CD4-positive, alpha-beta memory T cell (primary cell): ENCODE data around the gene PPIP5K2. TPM values are rescaled to one million over a fixed set of nuclear protein-coding genes. Genes with fewer than 3 reads are reported as not detected.

Experiments
- CTCF ChIA-PET: fragments of 350-600 bp; sonication (Branson Sonifier 250); formaldehyde crosslinking; loops from one replicate; lab custom pipeline; 2021; ENCODE audit warnings: inconsistent platforms; ENCODE audit not compliant: partially characterized antibody; lab: Charles Lee
- POLR2A ChIA-PET: fragments of 350-600 bp; sonication (Branson Sonifier 250); formaldehyde crosslinking; loops from one replicate; lab custom pipeline; 2021; ENCODE audit not compliant: partially characterized antibody; lab: Charles Lee
- DNase-seq, 5 donors: peaks; one replicate each; pipeline versions ENCODE4 v3.0.0 to v3.0.0-alpha.2; 2020 to 2022; ENCODE audit warnings: mixed read lengths in 1 of 5
- H3K27ac ChIP-seq: one replicate; pipeline ENCODE4 v1.7.0; 2013; ENCODE audit warnings: low read depth, low read length
- H3K27me3 ChIP-seq: 2 replicates; pipeline ENCODE4 v1.7.0; 2013; ENCODE audit warnings: mild to moderate bottlenecking, low read length, moderate library complexity; ENCODE audit not compliant: insufficient read depth
- H3K36me3 ChIP-seq: 2 replicates; pipeline ENCODE4 v1.7.0; 2013; ENCODE audit warnings: mild to moderate bottlenecking, low read length, moderate library complexity; ENCODE audit not compliant: insufficient read depth
- H3K4me1 ChIP-seq: 2 replicates; pipeline ENCODE4 v1.7.0; 2013; ENCODE audit warnings: mild to moderate bottlenecking, low read length, moderate library complexity; ENCODE audit not compliant: insufficient read depth
- H3K4me3 ChIP-seq, 2 donors: one replicate each; pipeline ENCODE4 v1.7.0; 2013; ENCODE audit warnings: low read length in 2 of 2, mild to moderate bottlenecking in 1 of 2
- H3K9me3 ChIP-seq, 2 donors: one replicate each; pipeline ENCODE4 v1.7.0; 2013; ENCODE audit warnings: low read length in 2 of 2, control low read depth in 1 of 2; ENCODE audit not compliant: control insufficient read depth in 1 of 2
- H3K27ac Mint-ChIP-seq, 7 donors: one replicate each; pipeline ENCODE4 v1.8.0; 2020 to 2021; ENCODE audit warnings: mixed read lengths in 7 of 7, mild to moderate bottlenecking in 6 of 7, inconsistent platforms in 3 of 7, moderate library complexity in 3 of 7
- H3K27me3 Mint-ChIP-seq, 2 donors: one replicate each; pipeline ENCODE4 v1.8.0; 2020 to 2021; ENCODE audit warnings: mixed read lengths in 2 of 2
- H3K36me3 Mint-ChIP-seq, 2 donors: one replicate each; pipeline ENCODE4 v1.8.0; 2020 to 2021; ENCODE audit warnings: mixed read lengths in 2 of 2, inconsistent platforms in 1 of 2, mild to moderate bottlenecking in 1 of 2
- H3K4me1 Mint-ChIP-seq, 4 donors: one replicate each; pipeline ENCODE4 v1.8.0; 2020 to 2021; ENCODE audit warnings: mixed read lengths in 4 of 4, mild to moderate bottlenecking in 1 of 4
- H3K4me3 Mint-ChIP-seq, 8 donors: one replicate each; pipeline ENCODE4 v1.8.0; 2020 to 2021; ENCODE audit warnings: mixed read lengths in 8 of 8, mild to moderate bottlenecking in 7 of 8, moderate library complexity in 6 of 8, inconsistent platforms in 3 of 8
- H3K9me3 Mint-ChIP-seq, 8 donors: one replicate each; pipeline ENCODE4 v1.8.0; 2020 to 2021; ENCODE audit warnings: mixed read lengths in 8 of 8, mild to moderate bottlenecking in 5 of 8, inconsistent platforms in 3 of 8, moderate library complexity in 1 of 8
- intact Hi-C: fragments of 100-400 bp; cut with micrococcal nuclease; formaldehyde crosslinking; loops from one replicate; pipeline ENCODE4 v1.15.1; 2023
- polyA plus RNA-seq, 2 donors: library from polyadenylated mRNA; unstranded; fragments of 300-500 nt; fragmentation: Illumina TruSeq; gene quantifications; one replicate each; pipeline ENCODE4 v1.2.3, GENCODE V29; 2021
- total RNA-seq, 2 experiments: library from RNA; stranded (reverse); gene quantifications; one replicate each; pipeline ENCODE4 v1.2.3, GENCODE V29; 2021

The PPIP5K2 gene
- total and polyA plus RNA-seq, 4 experiments from 2014 or later: 21.1 to 66.5 (median 43.3) TPM

DNA sequence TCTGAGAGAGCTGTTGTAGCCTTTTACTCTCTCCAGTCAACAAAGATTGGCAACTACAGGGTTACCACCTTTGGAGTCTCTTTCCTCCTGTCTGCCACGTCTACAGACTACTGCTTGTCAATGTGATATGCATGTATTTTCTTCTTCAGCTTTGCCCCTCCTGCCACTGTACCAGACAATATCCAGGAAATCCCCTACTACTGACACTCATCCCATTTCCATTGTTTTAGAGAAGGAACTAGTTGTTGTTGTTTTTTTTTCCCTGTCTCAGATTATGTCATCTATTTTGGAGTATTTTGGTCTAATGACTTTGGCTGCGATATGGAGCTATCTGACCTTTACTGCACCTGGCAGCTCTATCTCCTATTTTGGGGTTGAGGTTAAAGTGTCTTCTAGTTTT is 88.4 kb downstream of the PPIP5K2 start:
- Mint-ChIP-seq H3K36me3 (peaks cover 30 to 42% of the 10 kb centered on the region in 2 donors), H3K9me3 (peaks cover 0 to 2% (median 0%) of the 10 kb centered on the region in 8 donors), H3K4me3 (no peak overlapping the region), H3K27ac (peak overlapping the region in 1 of 7 donors; percentile 29), H3K4me1 (peaks cover 14 to 21% (median 17%) of the 10 kb centered on the region in 4 donors), H3K27me3 (no peaks in the 10 kb centered on the region)
- Histone ChIP-seq H3K4me1 (peaks cover 15% of the 10 kb centered on the region), H3K27me3 (no peaks in the 10 kb centered on the region), H3K27ac (no peak overlapping the region), H3K4me3 (no peak overlapping the region), H3K9me3 (no peaks in the 10 kb centered on the region), H3K36me3 (no peaks in the 10 kb centered on the region)
- POLR2A ChIA-PET: no interaction called here
- intact Hi-C loops: no loop called here
- DNase-seq: no peak
- CTCF ChIA-PET: no interaction called here

DNA sequence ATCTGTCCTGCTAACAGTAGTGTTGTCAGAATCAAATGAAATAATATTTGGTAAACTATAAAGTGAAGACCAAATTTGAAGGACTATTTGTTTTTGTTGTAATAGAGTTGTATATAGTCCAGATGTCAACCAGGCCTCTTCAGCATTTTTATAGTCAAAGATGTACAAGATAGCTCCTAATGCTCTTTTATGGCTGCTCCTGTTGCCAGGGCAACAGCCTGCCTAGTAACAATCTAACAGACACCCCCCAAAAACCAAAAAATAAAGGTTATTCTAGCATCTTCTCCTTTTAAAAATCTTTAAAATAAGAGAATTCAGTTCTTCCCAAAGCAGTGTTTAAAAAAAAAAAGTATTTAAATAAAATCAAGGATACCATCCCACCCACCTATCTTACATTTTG is 89.0 kb downstream of the PPIP5K2 start:
- intact Hi-C loops: no loop called here
- DNase-seq: no peak
- Histone ChIP-seq H3K4me3 (no peak overlapping the region), H3K27me3 (no peaks in the 10 kb centered on the region), H3K4me1 (peaks cover 15% of the 10 kb centered on the region), H3K36me3 (no peaks in the 10 kb centered on the region), H3K27ac (no peak overlapping the region), H3K9me3 (no peaks in the 10 kb centered on the region)
- POLR2A ChIA-PET: no interaction called here
- CTCF ChIA-PET: no interaction called here
- peaks cover 14 to 21% (median 17%) of the 10 kb centered on the region in 4 donors for H3K4me1 Mint-ChIP-seq
- no peak overlapping the region for H3K4me3 Mint-ChIP-seq
- H3K27me3 Mint-ChIP-seq: no peaks in the 10 kb centered on the region
- peaks cover 0 to 2% (median 0%) of the 10 kb centered on the region in 8 donors for H3K9me3 Mint-ChIP-seq
- H3K36me3 Mint-ChIP-seq: peaks cover 25 to 36% of the 10 kb centered on the region in 2 donors
- H3K27ac Mint-ChIP-seq: no peak overlapping the region

DNA sequence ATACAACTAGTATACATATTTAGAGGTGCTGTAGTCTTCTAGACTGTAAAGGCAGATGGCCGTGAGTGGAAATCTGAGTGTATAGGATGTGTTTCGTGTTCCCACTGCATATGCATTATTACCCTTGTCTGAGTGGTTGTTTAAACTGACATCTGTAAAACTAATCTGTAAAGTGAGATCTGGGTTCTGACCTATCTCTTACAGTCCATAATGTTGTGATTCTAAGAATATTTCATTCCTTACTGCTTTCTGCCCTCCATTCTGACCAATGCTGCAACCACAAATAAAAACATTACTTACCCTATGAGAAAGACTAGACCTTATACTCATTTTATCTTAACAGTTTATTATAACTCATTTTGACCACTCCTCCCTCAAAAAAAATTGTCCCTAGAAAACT is 90.9 kb downstream of the PPIP5K2 start:
- Histone ChIP-seq H3K4me3 (no peak overlapping the region), H3K27me3 (no peaks in the 10 kb centered on the region), H3K9me3 (no peaks in the 10 kb centered on the region), H3K27ac (no peak overlapping the region), H3K36me3 (no peaks in the 10 kb centered on the region), H3K4me1 (peaks cover 15% of the 10 kb centered on the region)
- Mint-ChIP-seq H3K27me3 (no peaks in the 10 kb centered on the region), H3K4me3 (no peak overlapping the region), H3K4me1 (peaks cover 14 to 21% (median 17%) of the 10 kb centered on the region in 4 donors), H3K27ac (peak overlapping the region in 2 of 7 donors; percentile 22 to 38), H3K36me3 (peaks cover 7 to 18% of the 10 kb centered on the region in 2 donors), H3K9me3 (no peaks in the 10 kb centered on the region)
- no peak for DNase-seq
- intact Hi-C loops: no loop called here
- ChIA-PET POLR2A (interaction anchor here (1.1 kb wide), 1 partner anchor 48 kb away, joined by 3 read pairs; no protein-coding TSS in a partner anchor), CTCF (interaction anchor here (6.4 kb wide), 1 partner anchor 13 kb away, joined by 35 read pairs; no protein-coding TSS in a partner anchor)

DNA sequence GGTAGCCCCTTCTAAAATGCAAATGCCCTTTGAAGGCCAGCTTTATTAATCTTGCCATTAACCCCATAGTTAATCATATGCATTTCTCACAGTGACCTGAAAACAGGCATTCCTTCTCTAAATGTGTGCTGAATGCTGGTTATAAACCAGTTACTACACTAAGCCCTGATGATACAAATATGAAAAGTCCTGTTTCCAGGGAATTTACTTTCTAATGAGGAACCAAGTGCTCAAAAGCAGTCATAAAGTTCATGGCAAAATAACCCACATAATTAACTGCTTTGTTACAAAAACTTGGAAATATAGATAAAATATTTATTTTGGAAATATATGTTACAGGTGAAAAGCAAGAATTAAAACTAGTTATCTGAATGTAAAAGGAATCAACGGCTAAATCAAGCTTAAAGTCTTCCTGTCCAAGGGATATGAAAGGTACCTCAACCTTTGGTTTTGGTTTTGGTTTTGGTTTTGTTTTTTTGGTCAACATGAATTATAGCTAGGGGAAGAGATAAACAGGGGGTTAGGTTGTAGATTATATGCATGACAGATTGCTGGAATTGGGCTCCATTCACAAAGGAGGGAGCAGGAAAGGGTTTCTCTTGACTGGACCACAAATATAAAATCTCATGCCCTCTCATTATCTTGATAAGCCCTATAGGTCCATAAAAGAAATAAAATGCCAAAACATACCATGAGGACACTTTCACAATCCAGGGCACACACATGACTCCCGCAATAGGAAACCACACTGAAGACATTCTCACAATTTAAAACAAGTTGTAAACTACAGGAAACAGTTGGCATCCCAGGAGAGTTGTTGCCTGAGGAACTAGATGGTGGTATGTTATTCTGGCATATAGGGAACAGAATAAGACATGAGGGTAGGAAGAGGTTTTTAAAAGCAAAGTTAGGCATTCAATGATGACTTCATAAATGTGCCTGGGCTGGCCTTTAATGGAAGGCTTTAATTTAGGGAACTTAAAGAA is 91.8 kb downstream of the PPIP5K2 start:
- no peak overlapping the region for H3K4me3 ChIP-seq
- H3K27ac ChIP-seq: no peak overlapping the region
- H3K36me3 ChIP-seq: no peaks in the 10 kb centered on the region

DNA sequence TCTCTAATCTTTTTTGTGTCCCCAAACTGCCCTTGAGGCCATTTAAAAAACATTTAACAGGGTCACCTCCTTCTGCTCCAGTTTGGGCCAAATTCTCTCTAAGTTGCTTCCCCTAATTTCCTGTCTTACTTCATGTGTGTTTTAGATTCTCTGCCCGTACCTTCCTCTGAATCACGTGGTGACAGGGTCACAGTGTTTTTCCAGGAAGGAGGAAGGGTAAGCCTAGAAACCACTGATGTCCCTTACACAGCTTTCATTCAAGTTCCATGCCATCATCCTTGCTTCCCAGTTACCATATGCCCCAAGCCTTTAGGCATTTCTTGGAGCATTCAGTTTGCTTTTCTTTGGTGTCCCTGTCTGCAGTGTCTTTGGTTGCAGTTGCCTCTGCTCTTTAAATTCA is 96.0 kb downstream of the PPIP5K2 start:
- Histone ChIP-seq H3K27ac (no peak overlapping the region), H3K36me3 (no peaks in the 10 kb centered on the region), H3K27me3 (no peaks in the 10 kb centered on the region), H3K9me3 (no peaks in the 10 kb centered on the region), H3K4me3 (no peak overlapping the region), H3K4me1 (peaks cover 12% of the 10 kb centered on the region)
- intact Hi-C loops: no loop called here
- DNase-seq: no peak
- ChIA-PET CTCF (interaction anchor here (1.3 kb wide), 1 partner anchor 9 kb away, joined by 5 read pairs; no protein-coding TSS in a partner anchor), POLR2A (no interaction called here)
- peaks cover 0 to 4% (median 0%) of the 10 kb centered on the region in 8 donors for H3K9me3 Mint-ChIP-seq
- H3K4me3 Mint-ChIP-seq: no peak overlapping the region
- H3K27me3 Mint-ChIP-seq: no peaks in the 10 kb centered on the region
- peaks cover 0 to 8% of the 10 kb centered on the region in 2 donors for H3K36me3 Mint-ChIP-seq
- H3K4me1 Mint-ChIP-seq: peaks cover 12 to 17% (median 13%) of the 10 kb centered on the region in 4 donors
- peak overlapping the region in 1 of 7 donors; percentile 23 for H3K27ac Mint-ChIP-seq

More for the DNA sequence above, 91.8 kb downstream of the PPIP5K2 start:
- CTCF ChIA-PET: interaction anchor here (6.4 kb wide), 1 partner anchor 12 kb away, joined by 35 read pairs; no protein-coding TSS in a partner anchor
- no peaks in the 10 kb centered on the region for H3K9me3 ChIP-seq
- Mint-ChIP-seq H3K36me3 (peaks cover 0 to 10% of the 10 kb centered on the region in 2 donors), H3K27me3 (no peaks in the 10 kb centered on the region), H3K9me3 (no peaks in the 10 kb centered on the region), H3K4me1 (peaks cover 17 to 21% (median 20%) of the 10 kb centered on the region in 4 donors), H3K4me3 (peak overlapping the region in 7 of 8 donors; percentile 30 to 77 (median 52)), H3K27ac (peak overlapping the region in 5 of 7 donors; percentile 9 to 69 (median 26))
- DNase-seq: peak in 3 of 5 donors; percentile 9 to 11 (median 9)
- no peaks in the 10 kb centered on the region for H3K27me3 ChIP-seq
- POLR2A ChIA-PET: interaction anchor here (1.1 kb wide), 1 partner anchor 47 kb away, joined by 3 read pairs; no protein-coding TSS in a partner anchor
- intact Hi-C loops: no loop called here
- peaks cover 15% of the 10 kb centered on the region for H3K4me1 ChIP-seq

DNA sequence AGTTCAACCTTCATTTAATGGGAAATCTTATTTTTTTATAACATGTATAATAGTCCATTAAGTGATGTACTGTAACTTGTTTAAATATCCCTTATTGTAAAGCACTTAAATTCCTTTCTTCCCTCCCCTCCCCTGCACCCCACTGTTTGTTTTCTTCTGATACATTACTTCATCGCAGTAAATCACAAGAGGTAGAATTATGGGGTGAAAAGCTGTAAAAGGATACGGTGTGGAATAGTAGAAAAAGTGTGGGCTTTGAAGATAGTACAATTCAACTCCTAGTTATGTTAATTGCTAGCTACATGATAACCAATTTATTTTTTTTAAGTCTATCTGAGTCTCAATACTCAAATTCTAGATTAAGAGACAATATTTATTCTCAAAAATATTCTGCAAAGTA is 96.6 kb downstream of the PPIP5K2 start:
- intact Hi-C loops: no loop called here
- Histone ChIP-seq H3K27me3 (no peaks in the 10 kb centered on the region), H3K4me3 (no peak overlapping the region), H3K27ac (no peak overlapping the region), H3K9me3 (no peaks in the 10 kb centered on the region), H3K4me1 (peaks cover 6% of the 10 kb centered on the region), H3K36me3 (no peaks in the 10 kb centered on the region)
- no peak for DNase-seq
- no peaks in the 10 kb centered on the region for H3K27me3 Mint-ChIP-seq
- H3K4me1 Mint-ChIP-seq: peaks cover 7 to 11% (median 8%) of the 10 kb centered on the region in 4 donors
- H3K27ac Mint-ChIP-seq: no peak overlapping the region
- POLR2A ChIA-PET: no interaction called here
- CTCF ChIA-PET: interaction anchor here (1.3 kb wide), 1 partner anchor 8 kb away, joined by 5 read pairs; no protein-coding TSS in a partner anchor
- peaks cover 0 to 4% (median 0%) of the 10 kb centered on the region in 8 donors for H3K9me3 Mint-ChIP-seq
- peaks cover 0 to 8% of the 10 kb centered on the region in 2 donors for H3K36me3 Mint-ChIP-seq
- H3K4me3 Mint-ChIP-seq: no peak overlapping the region

DNA sequence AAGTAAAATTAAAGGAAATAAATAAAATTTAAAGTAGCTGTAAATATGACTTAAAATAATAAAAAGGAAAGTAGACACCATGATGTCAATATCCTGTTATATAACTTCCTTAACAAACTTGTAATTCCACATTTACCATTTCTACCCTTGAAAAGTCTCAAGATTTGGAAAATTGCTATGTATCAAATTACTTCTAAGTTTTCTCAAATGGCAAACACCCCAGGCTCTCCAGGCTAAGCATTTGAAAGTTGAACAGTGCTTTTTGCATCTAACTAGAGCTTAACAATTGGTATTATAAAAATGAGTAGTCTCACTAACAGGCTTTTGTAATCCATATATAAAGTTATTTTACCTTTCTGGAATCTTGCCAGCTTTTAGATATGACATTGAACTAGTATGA is 97.0 kb downstream of the PPIP5K2 start:
- Histone ChIP-seq H3K27ac (no peak overlapping the region), H3K4me1 (peaks cover 2% of the 10 kb centered on the region), H3K9me3 (no peaks in the 10 kb centered on the region), H3K27me3 (no peaks in the 10 kb centered on the region), H3K36me3 (no peaks in the 10 kb centered on the region), H3K4me3 (no peak overlapping the region)
- H3K4me1 Mint-ChIP-seq: peaks cover 3 to 7% (median 5%) of the 10 kb centered on the region in 4 donors
- H3K27ac Mint-ChIP-seq: no peak overlapping the region
- no peak overlapping the region for H3K4me3 Mint-ChIP-seq
- H3K27me3 Mint-ChIP-seq: no peaks in the 10 kb centered on the region
- ChIA-PET CTCF (interaction anchor here (1.3 kb wide), 1 partner anchor 8 kb away, joined by 5 read pairs; no protein-coding TSS in a partner anchor), POLR2A (no interaction called here)
- peaks cover 0 to 8% of the 10 kb centered on the region in 2 donors for H3K36me3 Mint-ChIP-seq
- no peak for DNase-seq
- H3K9me3 Mint-ChIP-seq: peaks cover 0 to 4% (median 0%) of the 10 kb centered on the region in 8 donors
- intact Hi-C loops: no loop called here
